Lower lobe of right lung (tissue), 2 donors: ENCODE results near the gene CGNL1. TPM values are rescaled to one million over a fixed set of nuclear protein-coding genes. Genes with fewer than 3 reads are reported as not detected.

Source experiments
- ATAC-seq, 2 donors: fragments of 200-7000 bp; cut with Tn5 transposase; one replicate each; pipeline ENCODE4 v1.9.1; 2020 to 2022; ENCODE audit warnings: mild to moderate bottlenecking in 2 of 2, moderate library complexity in 2 of 2
- DNase-seq: peaks from one replicate; pipeline ENCODE4 v3.0.0-alpha.2; 2020
- H3K27ac ChIP-seq: fragments of 200-600 bp; one replicate; pipeline ENCODE4 v1.8.0; 2022
- H3K27me3 ChIP-seq: fragments of 200-600 bp; one replicate; pipeline ENCODE4 v1.8.0; 2022; ENCODE audit warnings: low read depth
- H3K36me3 ChIP-seq: fragments of 200-600 bp; one replicate; pipeline ENCODE4 v1.8.0; 2022; ENCODE audit warnings: mild to moderate bottlenecking
- H3K4me1 ChIP-seq: fragments of 200-600 bp; one replicate; pipeline ENCODE4 v1.8.0; 2022
- H3K4me3 ChIP-seq: fragments of 200-600 bp; one replicate; pipeline ENCODE4 v1.8.0; 2022; ENCODE audit warnings: mild to moderate bottlenecking
- H3K9me3 ChIP-seq: fragments of 200-600 bp; one replicate; pipeline ENCODE4 v1.8.0; 2022
- CTCF ChIP-seq: fragments of 200-600 bp; IDR thresholded peaks from one replicate; pipeline ENCODE4 v1.8.0; 2022; ENCODE audit warnings: antibody characterized with exemption, mild to moderate bottlenecking
- intact Hi-C: fragments of 100-400 bp; cut with DNase I; formaldehyde crosslinking; loops from one replicate; pipeline ENCODE4 v1.11.0; 2022
- total RNA-seq: library from RNA; stranded (reverse); fragmentation: NEBNext Ultra II Directional; extraction: Animal tissue kit (Norgen Biotek cat#: 25700); gene quantifications from one replicate; pipeline ENCODE4 v1.2.1, GENCODE V29; 2021
- donor health status: DM: no; HTN: yes; CAD: no; lungs with severe emphysema.

CGNL1 gene
- total RNA-seq, 1 donor from 2014 or later: 46.0 TPM

DNA sequence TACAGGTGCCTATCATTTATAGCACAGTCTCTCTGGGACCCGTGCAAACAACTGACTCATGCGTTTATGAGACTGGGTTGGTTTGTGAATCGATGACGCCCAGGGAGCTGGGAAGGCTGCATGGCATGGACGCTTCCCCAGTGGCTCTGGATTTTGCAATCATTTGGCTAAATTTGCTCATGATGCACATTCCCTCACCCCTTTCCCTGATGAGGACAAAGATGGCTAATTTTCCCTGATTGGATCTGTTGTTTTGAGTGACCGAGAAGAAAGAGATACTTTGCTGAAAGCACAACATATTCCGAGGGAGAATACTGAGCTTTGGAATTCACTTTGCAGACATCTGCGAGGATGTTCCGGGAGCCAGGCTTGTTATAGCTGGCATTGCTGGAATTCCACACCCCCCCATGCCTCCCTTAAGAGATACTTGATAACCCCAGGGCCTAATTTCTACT, 51.1 kb downstream of the CGNL1 start:
- intact Hi-C loops: no loop called here
- no peaks in the 10 kb centered on the region for H3K36me3 ChIP-seq
- no peaks in the 10 kb centered on the region for H3K27me3 ChIP-seq
- H3K4me3 ChIP-seq: no peak overlapping the region
- H3K4me1 ChIP-seq: peaks cover 13% of the 10 kb centered on the region
- peak; percentile 40 to 61 for ATAC-seq
- no peak overlapping the region for H3K27ac ChIP-seq
- H3K9me3 ChIP-seq: no peaks in the 10 kb centered on the region
- no peak for DNase-seq
- no peak for TF ChIP-seq CTCF

DNA sequence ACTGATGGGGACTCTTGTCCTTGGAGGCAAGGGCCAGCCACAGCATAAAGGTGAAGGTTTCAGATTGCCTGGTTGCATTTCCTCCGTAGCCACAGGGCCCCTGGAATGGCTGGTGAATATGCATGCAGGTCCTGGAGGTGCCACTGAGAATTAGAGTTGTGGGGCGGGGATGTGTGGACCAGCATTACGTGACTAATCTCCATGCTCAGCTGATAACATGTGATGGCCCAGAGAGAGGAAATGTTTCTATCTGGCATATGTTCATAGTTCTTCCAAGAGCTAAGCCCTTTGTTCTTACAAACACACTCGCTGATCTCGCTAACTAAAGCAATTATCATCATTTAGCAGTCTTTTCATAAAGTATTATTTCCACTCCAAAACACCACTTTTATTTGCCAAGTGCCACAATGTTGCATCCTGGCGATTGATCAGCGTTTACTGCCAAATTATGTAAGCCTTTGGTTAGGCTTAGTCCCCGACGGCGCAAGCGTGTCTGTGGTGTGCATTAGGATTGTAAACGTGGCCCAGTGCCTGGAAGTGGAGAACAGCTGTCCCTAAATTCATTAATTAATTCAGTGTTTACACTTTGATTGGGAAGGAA, 55.9 kb downstream of the CGNL1 start:
- TF ChIP-seq CTCF: no peak
- DNase-seq: no peak
- no peaks in the 10 kb centered on the region for H3K27me3 ChIP-seq
- no peak for ATAC-seq
- intact Hi-C loops: no loop called here
- no peaks in the 10 kb centered on the region for H3K36me3 ChIP-seq
- no peak overlapping the region for H3K4me3 ChIP-seq
- H3K4me1 ChIP-seq: peaks cover 11% of the 10 kb centered on the region
- peak overlapping the region; percentile 9 for H3K27ac ChIP-seq
- no peaks in the 10 kb centered on the region for H3K9me3 ChIP-seq

DNA sequence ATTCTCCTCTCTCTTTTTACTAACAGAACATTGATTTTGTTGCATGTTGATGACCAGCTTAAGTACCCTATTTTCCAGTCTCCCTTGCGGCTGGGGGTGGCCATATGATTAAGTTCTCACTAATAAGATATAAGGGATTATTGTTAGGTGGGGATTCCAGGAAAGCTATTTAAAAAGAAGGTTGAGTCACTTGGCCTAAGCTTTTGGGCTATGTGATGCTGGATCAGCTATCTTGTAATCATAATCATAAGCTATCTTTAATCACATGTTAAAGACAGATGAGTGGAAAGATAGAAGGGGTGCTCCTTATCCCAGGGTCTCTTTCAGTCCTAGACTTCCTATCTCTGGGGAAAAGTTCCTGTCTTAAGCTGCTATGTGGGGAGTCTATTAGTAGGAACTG, 59.9 kb downstream of the CGNL1 start:
- no peak for TF ChIP-seq CTCF
- H3K36me3 ChIP-seq: no peaks in the 10 kb centered on the region
- H3K27me3 ChIP-seq: no peaks in the 10 kb centered on the region
- no peak overlapping the region for H3K27ac ChIP-seq
- intact Hi-C loops: no loop called here
- no peak overlapping the region for H3K4me3 ChIP-seq
- H3K9me3 ChIP-seq: no peaks in the 10 kb centered on the region
- H3K4me1 ChIP-seq: peaks cover 11% of the 10 kb centered on the region
- ATAC-seq (no peak), DNase-seq (no peak)

GRCh38 chr15:57436961-57437360, 60.7 kb downstream of the CGNL1 start:
- TF ChIP-seq CTCF: no peak
- H3K9me3 ChIP-seq: no peaks in the 10 kb centered on the region
- intact Hi-C loops: no loop called here
- no peak for ATAC-seq
- no peak overlapping the region for H3K27ac ChIP-seq
- H3K36me3 ChIP-seq: no peaks in the 10 kb centered on the region
- H3K4me1 ChIP-seq: peaks cover 5% of the 10 kb centered on the region
- no peak for DNase-seq
- H3K27me3 ChIP-seq: no peaks in the 10 kb centered on the region
- no peak overlapping the region for H3K4me3 ChIP-seq

DNA sequence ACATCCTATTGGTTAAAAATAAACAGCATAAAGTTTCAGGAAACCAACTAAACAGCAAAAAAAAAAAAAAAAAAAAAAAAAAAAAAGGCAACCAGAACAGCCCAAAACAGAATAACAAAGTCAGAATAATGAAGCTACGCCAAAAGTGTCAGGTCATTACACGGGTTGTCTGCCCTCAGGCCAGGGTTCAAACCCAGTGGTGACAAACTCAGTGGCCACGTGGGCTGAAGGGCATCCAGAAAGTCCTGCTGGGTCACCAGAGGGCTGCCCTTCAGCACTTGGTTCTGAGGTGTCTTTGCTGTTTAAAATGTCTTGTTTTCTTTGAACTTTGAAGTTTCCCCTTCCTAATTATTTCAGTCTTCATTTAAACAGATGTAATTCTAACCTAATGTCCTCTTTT, 61.3 kb downstream of the CGNL1 start:
- no peaks in the 10 kb centered on the region for H3K9me3 ChIP-seq
- no peak overlapping the region for H3K4me3 ChIP-seq
- H3K27me3 ChIP-seq: no peaks in the 10 kb centered on the region
- intact Hi-C loops: no loop called here
- peaks cover under 1% of the 10 kb centered on the region for H3K4me1 ChIP-seq
- H3K27ac ChIP-seq: no peak overlapping the region
- peaks cover 5% of the 10 kb centered on the region for H3K36me3 ChIP-seq
- ATAC-seq: no peak
- no peak for DNase-seq
- no peak for TF ChIP-seq CTCF

DNA sequence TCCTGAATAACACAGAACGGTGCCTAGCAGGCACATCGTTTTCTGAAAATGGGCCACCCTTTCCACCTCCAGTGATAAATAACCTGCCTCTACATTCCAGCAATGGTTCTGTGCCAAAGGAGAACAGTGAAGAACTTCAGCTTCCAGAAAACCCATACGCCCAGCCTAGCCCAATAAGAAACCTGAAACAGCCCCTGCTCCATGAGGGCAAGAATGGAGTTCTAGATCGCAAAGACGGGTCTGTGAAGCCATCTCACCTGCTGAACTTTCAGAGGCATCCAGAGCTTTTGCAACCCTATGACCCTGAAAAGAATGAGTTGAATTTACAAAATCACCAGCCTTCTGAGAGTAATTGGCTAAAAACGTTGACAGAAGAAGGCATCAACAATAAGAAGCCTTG, 61.9 kb downstream of the CGNL1 start:
- Histone ChIP-seq H3K4me1 (no peaks in the 10 kb centered on the region), H3K4me3 (no peak overlapping the region), H3K27ac (no peak overlapping the region), H3K27me3 (no peaks in the 10 kb centered on the region), H3K9me3 (no peaks in the 10 kb centered on the region), H3K36me3 (peaks cover 12% of the 10 kb centered on the region)
- ATAC-seq (no peak), DNase-seq (no peak)
- intact Hi-C loops: no loop called here
- no peak for TF ChIP-seq CTCF
